GM10266 (cell line): ENCODE measurements around the gene SNX2.

Experiments used
- DNase-seq: peaks from one replicate; pipeline ENCODE4 v3.0.0; 2012; ENCODE audit errors: extremely low spot score
- TF ChIP-seq, protein P1 (sequence below): IDR thresholded peaks from 2 replicates; pipeline ENCODE4 v1.5.1; 2012; ENCODE audit warnings: mild to moderate bottlenecking, low read depth; ENCODE audit not compliant: control insufficient read depth, insufficient read depth; ENCODE audit errors: missing control alignments

The SNX2 gene

GRCh38 chr5:122805481-122805880, 30.6 kb downstream of the SNX2 start:
- DNase-seq = no peak
- TF ChIP-seq, protein P1, sequence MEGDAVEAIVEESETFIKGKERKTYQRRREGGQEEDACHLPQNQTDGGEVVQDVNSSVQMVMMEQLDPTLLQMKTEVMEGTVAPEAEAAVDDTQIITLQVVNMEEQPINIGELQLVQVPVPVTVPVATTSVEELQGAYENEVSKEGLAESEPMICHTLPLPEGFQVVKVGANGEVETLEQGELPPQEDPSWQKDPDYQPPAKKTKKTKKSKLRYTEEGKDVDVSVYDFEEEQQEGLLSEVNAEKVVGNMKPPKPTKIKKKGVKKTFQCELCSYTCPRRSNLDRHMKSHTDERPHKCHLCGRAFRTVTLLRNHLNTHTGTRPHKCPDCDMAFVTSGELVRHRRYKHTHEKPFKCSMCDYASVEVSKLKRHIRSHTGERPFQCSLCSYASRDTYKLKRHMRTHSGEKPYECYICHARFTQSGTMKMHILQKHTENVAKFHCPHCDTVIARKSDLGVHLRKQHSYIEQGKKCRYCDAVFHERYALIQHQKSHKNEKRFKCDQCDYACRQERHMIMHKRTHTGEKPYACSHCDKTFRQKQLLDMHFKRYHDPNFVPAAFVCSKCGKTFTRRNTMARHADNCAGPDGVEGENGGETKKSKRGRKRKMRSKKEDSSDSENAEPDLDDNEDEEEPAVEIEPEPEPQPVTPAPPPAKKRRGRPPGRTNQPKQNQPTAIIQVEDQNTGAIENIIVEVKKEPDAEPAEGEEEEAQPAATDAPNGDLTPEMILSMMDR = no peak

GRCh38 chr5:122810405-122810804, 35.5 kb downstream of the SNX2 start:
- TF ChIP-seq, protein P1 = no peak
- no peak for DNase-seq

DNA sequence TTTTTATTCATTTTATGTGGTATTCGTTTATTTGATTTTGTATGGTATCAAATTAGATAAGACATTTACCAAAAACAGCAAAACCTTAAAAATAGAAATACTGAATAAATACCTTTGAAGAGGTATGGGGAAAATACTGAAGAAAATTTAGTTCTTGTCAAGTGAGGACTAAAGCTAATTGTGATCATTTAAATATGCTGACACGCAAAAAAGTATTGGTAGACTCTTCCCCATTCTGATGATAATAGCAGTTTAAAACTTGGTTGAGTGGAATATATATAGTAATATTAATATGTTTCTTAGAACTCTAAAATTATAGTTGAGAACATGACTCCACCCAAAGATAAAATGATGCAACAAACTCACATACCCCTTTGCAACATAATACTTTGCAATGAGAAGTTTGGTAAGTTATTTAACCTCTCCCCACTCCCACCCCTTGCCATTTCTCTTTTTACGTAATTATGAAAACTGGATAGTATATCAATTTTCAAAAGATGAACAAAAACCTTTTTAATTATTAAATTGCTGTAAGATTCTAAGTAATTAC, 40.4 kb downstream of the SNX2 start:
- DNase-seq = no peak
- TF ChIP-seq, protein P1 = no peak

DNA sequence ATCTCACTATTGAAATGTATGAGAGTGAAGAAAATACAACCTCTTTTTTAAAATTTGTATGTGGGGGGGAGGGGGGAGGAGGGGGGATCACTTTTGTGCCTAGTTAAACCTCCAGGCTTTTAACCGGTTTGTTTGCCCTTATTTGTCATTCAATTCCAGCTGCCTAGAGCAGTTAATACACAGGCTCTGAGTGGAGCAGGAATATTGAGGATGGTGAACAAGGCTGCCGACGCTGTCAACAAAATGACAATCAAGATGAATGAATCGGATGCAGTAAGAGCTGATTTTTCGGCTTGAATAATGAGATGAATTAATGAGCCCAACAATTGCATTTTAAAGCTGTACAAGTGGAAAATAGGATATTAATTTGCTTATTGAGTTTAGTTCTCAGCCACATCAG, 41.9 kb downstream of the SNX2 start:
- DNase-seq = no peak
- TF ChIP-seq, protein P1 = no peak

DNA sequence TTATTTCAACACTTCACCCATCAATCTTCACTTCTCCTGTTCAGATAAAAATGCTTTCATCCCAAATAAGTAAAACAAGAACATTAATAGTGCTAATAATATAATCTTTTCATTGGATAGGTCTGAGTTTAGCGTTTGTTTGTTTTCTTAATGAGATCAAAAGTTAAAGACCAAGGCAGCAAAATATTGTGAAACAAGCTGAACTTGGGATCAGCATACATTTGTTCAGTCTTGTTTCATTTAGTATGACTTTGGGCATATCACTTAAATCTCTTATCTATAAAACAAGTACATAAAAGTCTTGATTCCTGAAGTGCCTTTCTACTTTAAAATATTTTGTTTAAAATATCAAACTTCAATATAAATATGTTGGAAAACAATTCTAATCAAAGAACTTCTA, 57.1 kb downstream of the SNX2 start:
- TF ChIP-seq, protein P1 = no peak
- DNase-seq = no peak

DNA sequence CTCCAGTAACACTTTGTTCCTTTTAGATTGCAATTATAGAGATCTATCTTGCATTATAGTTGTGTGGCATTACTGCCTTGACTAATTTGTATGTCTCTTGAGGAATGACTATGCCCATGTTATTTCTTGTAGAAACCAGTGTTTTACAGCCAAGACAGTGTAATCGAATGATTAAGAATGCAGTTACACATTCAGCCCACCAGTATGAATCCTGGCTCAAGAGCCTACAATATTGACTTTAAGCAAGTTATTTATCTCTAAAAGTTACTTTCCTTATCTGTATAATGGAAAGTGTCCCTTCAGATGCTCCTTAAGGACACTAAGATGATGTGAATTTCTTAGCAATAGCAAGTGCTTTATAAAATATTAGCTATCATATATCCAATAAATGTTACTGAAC, 60.8 kb downstream of the SNX2 start:
- TF ChIP-seq, protein P1 = no peak
- DNase-seq = no peak

DNA sequence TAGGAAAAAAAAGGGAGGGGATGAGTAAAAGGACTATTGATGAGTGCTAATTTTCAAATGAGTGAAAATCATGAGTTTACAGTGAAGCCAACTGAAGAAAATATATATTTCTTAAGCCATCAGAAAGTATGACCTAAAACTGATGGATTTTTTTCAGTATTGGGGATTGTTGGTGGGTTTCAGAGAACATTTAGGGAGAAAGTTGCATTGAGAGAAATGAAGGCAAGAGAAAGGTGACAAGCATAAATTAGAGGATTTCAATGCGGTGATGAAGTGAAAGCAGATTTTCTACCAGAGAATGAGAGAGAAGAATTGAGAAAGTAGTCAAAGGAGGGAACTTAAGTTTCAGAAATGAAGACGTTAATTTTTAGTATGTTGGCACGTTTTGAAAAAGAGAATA, 62.1 kb downstream of the SNX2 start:
- DNase-seq = no peak
- TF ChIP-seq, protein P1 = no peak
